Left lung (tissue), 10 donors: ENCODE data around the gene SNAP47. TPM values are rescaled to one million over a fixed set of nuclear protein-coding genes. Genes with fewer than 3 reads are reported as not detected.
A peak's percentile ranks its signal among the peaks of the same experiment; 100 is the strongest.

ENCODE experiments used
- ATAC-seq: fragments of 200-7000 bp; cut with Tn5 transposase; one replicate; pipeline ENCODE4 v1.9.1; 2020; ENCODE audit warnings: moderate library complexity
- DNase-seq, 4 donors: peaks; one replicate each; pipeline ENCODE4 v3.0.0-alpha.2; 2013 to 2020
- H3K27ac ChIP-seq, 2 donors: fragments of 200-600 bp; sonication (generic) in 1 of 2; one replicate each; pipeline versions ENCODE4 v1.5.0 to v1.8.0; 2020 to 2021
- H3K27me3 ChIP-seq, 2 donors: fragments of 200-600 bp; sonication (generic) in 1 of 2; one replicate each; pipeline versions ENCODE4 v1.5.0 to v1.8.0; 2020 to 2021
- H3K36me3 ChIP-seq, 2 donors: fragments of 200-600 bp; sonication (generic) in 1 of 2; one replicate each; pipeline versions ENCODE4 v1.5.0 to v1.8.0; 2020 to 2021
- H3K4me1 ChIP-seq, 2 donors: fragments of 200-600 bp; one replicate each; pipeline ENCODE4 v1.8.0; 2021
- H3K4me3 ChIP-seq, 2 donors: fragments of 200-600 bp; sonication (generic) in 1 of 2; one replicate each; pipeline versions ENCODE4 v1.5.0 to v1.8.0; 2020 to 2021; ENCODE audit warnings: mild to moderate bottlenecking in 1 of 2
- H3K9me3 ChIP-seq, 2 donors: fragments of 200-600 bp; sonication (generic) in 1 of 2; one replicate each; pipeline versions ENCODE4 v1.5.0 to v1.8.0; 2020 to 2021
- intact Hi-C, 2 donors: fragments of 100-400 bp; cut with DNase I; formaldehyde crosslinking; loops; one replicate each; pipeline versions ENCODE4 v1.11.2 to v1.14.2; 2022
- polyA plus RNA-seq, 6 donors: library from polyadenylated mRNA; unstranded; fragments of 120-200 nt; gene quantifications; one replicate each; pipeline ENCODE4 v1.2.1, GENCODE V29; 2013; ENCODE audit not compliant: insufficient read length in 6 of 6
- total RNA-seq, 2 donors: library from RNA; stranded (reverse); fragmentation: NEBNext Ultra II Directional; extraction: Animal tissue kit (Norgen Biotek cat#: 25700); gene quantifications; one replicate each; pipeline ENCODE4 v1.2.1, GENCODE V29; 2021
- TF ChIP-seq, protein P1 (sequence below), 2 donors: fragments of 200-600 bp; sonication (generic) in 1 of 2; IDR thresholded peaks; one replicate each; pipeline versions ENCODE4 v1.5.0 to v1.8.0; 2021; ENCODE audit warnings: antibody characterized with exemption in 2 of 2
- donor health status: DM: no; HTN: yes; CAD: no.
- donor health status: DM: no; HTN: no; CAD: no.

Gene SNAP47
- total and polyA plus RNA-seq, 8 donors: 24.5 to 44.9 (median 41.3) TPM

GRCh38 chr1:227815468-227816409 lies 80.5 kb downstream of the SNAP47 start, which contains the start of gene PRSS38:
PRSS38 (plus strand) TSS chr1:227815675; CDS start chr1:227815717, 42 bp downstream.
- intact Hi-C loops: no loop called here
- H3K4me3 ChIP-seq: no peak within 1 kb of the TSS
- no peaks in the 10 kb centered on the region for H3K4me1 ChIP-seq
- TF ChIP-seq, protein P1, sequence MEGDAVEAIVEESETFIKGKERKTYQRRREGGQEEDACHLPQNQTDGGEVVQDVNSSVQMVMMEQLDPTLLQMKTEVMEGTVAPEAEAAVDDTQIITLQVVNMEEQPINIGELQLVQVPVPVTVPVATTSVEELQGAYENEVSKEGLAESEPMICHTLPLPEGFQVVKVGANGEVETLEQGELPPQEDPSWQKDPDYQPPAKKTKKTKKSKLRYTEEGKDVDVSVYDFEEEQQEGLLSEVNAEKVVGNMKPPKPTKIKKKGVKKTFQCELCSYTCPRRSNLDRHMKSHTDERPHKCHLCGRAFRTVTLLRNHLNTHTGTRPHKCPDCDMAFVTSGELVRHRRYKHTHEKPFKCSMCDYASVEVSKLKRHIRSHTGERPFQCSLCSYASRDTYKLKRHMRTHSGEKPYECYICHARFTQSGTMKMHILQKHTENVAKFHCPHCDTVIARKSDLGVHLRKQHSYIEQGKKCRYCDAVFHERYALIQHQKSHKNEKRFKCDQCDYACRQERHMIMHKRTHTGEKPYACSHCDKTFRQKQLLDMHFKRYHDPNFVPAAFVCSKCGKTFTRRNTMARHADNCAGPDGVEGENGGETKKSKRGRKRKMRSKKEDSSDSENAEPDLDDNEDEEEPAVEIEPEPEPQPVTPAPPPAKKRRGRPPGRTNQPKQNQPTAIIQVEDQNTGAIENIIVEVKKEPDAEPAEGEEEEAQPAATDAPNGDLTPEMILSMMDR (IDR thresholded peaks at IDR 0.05): no peak
- H3K36me3 ChIP-seq: no peaks in the 10 kb centered on the region
- H3K9me3 ChIP-seq: peaks cover 0 to 36% of the 10 kb centered on the region in 2 donors
- no peak within 1 kb of the TSS for H3K27ac ChIP-seq
- DNase-seq: peak in 1 of 4 donors; percentile 60
- no peak for ATAC-seq
- H3K27me3 ChIP-seq: no peaks in the 10 kb centered on the region

GRCh38 chr1:227816750-227817446 lies 81.7 kb downstream of the SNAP47 start:
- TF ChIP-seq, protein P1 (IDR thresholded peaks at IDR 0.05): no peak
- DNase-seq: peak in 1 of 4 donors; percentile 53

GRCh38 chr1:227823537-227823936 lies 88.3 kb downstream of the SNAP47 start:
- intact Hi-C loops: no loop called here
- H3K27me3 ChIP-seq: peaks cover 0 to 4% of the 10 kb centered on the region in 2 donors
- no peak overlapping the region for H3K4me3 ChIP-seq
- H3K9me3 ChIP-seq: peaks cover 0 to 20% of the 10 kb centered on the region in 2 donors
- no peaks in the 10 kb centered on the region for H3K36me3 ChIP-seq
- TF ChIP-seq, protein P1 (IDR thresholded peaks at IDR 0.05): no peak
- H3K4me1 ChIP-seq: no peaks in the 10 kb centered on the region
- ATAC-seq: no peak
- no peak overlapping the region for H3K27ac ChIP-seq
- no peak for DNase-seq

More at GRCh38 chr1:227816750-227817446, 81.7 kb downstream of the SNAP47 start:
- Histone ChIP-seq H3K9me3 (peaks cover 0 to 38% of the 10 kb centered on the region in 2 donors), H3K27ac (no peak overlapping the region), H3K36me3 (no peaks in the 10 kb centered on the region), H3K4me1 (no peaks in the 10 kb centered on the region), H3K4me3 (no peak overlapping the region), H3K27me3 (no peaks in the 10 kb centered on the region)
- intact Hi-C loops: no loop called here
- ATAC-seq: no peak

DNA sequence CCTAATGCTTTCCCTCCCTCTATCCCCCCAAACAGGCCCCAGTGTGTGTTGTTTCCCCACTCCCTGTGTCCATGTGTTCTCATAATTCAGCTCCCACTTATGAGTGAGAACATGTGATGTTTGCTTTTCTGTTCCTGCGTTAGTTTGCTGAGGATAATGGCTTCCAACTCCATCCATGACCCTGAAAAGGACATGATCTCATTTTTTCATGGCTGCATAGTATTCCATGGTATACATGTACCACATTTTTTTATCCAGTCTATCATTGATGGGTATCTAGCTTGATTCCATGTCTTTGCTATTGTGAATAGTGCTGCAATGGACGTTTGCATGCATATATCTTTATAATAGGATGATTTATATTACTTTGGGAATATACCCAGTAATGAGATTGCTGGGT lies 89.0 kb downstream of the SNAP47 start:
- H3K27ac ChIP-seq: no peak overlapping the region
- no peak overlapping the region for H3K4me3 ChIP-seq
- DNase-seq: no peak
- H3K27me3 ChIP-seq: peaks cover 0 to 4% of the 10 kb centered on the region in 2 donors
- no peaks in the 10 kb centered on the region for H3K4me1 ChIP-seq
- intact Hi-C loops: no loop called here
- H3K9me3 ChIP-seq: peaks cover 0 to 22% of the 10 kb centered on the region in 2 donors
- no peak for ATAC-seq
- TF ChIP-seq, protein P1 (IDR thresholded peaks at IDR 0.05): no peak
- H3K36me3 ChIP-seq: no peaks in the 10 kb centered on the region

DNA sequence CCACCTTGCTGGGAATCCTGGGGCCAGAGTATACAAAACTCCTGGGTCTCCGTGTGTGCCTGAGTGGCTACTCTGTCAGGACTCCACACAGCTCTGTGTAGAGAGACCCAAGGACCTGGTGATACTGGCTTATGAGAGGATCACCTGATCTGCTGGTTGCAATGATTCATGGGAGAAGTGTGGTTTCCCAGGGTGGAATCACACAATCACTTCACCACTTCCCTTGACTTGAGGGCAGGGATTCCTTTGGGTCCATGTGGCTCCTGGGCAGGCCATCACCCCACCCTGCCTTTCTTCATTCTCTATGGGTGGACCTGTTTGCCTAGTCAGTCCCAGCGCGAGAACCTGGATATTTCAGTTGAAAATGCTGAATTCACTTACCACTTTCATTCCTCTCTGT lies 93.6 kb downstream of the SNAP47 start:
- Histone ChIP-seq H3K36me3 (no peaks in the 10 kb centered on the region), H3K27ac (no peak overlapping the region), H3K4me1 (no peaks in the 10 kb centered on the region), H3K27me3 (peaks cover 0 to 4% of the 10 kb centered on the region in 2 donors), H3K4me3 (no peak overlapping the region), H3K9me3 (peaks cover 0 to 12% of the 10 kb centered on the region in 2 donors)
- TF ChIP-seq, protein P1 (IDR thresholded peaks at IDR 0.05): no peak
- intact Hi-C loops: no loop called here
- DNase-seq (no peak), ATAC-seq (no peak)
